ENCODE results near the gene LRRC58.

- TF ChIP-seq POLR2A (IDR thresholded peaks at IDR 0.05; ENCODE audit: control extremely low read depth in 1 of 2, low read depth in 2 of 2, low read length in 2 of 2) (no peak), EZH2 (IDR thresholded peaks at IDR 0.05; ENCODE audit: low read depth, low read length, severe bottlenecking) (no peak), YY1 (IDR thresholded peaks at IDR 0.05; ENCODE audit: low read depth, low read length) (no peak), CTBP2 (IDR thresholded peaks at IDR 0.05; ENCODE audit: borderline replicate concordance, insufficient read depth, insufficient read length, low read length) (no peak), NRF1 (IDR thresholded peaks at IDR 0.05; ENCODE audit: low read depth, low read length) (no peak), SUZ12 (IDR thresholded peaks at IDR 0.05; ENCODE audit: low read length) (no peak), TAF1 (IDR thresholded peaks at IDR 0.05; ENCODE audit: low read depth, low read length) (no peak), CEBPB (IDR thresholded peaks at IDR 0.05; ENCODE audit: low read depth, low read length) (no peak), CREB1 (IDR thresholded peaks at IDR 0.05) (no peak), GABPA (IDR thresholded peaks at IDR 0.05; ENCODE audit: borderline replicate concordance, insufficient read depth, low read length) (no peak), TAF7 (optimal IDR thresholded peaks at IDR 0.05; ENCODE audit: borderline replicate concordance, low read depth, low read length) (no peak), TBP (IDR thresholded peaks at IDR 0.05; ENCODE audit: low read depth, low read length) (no peak), RAD21 (IDR thresholded peaks at IDR 0.05 in 1 of 2, conservative IDR thresholded peaks at IDR 0.05 in 1 of 2; ENCODE audit: low read depth in 2 of 2, low read length in 2 of 2) (no peak)
- TF ChIP-seq, protein P1, sequence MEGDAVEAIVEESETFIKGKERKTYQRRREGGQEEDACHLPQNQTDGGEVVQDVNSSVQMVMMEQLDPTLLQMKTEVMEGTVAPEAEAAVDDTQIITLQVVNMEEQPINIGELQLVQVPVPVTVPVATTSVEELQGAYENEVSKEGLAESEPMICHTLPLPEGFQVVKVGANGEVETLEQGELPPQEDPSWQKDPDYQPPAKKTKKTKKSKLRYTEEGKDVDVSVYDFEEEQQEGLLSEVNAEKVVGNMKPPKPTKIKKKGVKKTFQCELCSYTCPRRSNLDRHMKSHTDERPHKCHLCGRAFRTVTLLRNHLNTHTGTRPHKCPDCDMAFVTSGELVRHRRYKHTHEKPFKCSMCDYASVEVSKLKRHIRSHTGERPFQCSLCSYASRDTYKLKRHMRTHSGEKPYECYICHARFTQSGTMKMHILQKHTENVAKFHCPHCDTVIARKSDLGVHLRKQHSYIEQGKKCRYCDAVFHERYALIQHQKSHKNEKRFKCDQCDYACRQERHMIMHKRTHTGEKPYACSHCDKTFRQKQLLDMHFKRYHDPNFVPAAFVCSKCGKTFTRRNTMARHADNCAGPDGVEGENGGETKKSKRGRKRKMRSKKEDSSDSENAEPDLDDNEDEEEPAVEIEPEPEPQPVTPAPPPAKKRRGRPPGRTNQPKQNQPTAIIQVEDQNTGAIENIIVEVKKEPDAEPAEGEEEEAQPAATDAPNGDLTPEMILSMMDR (IDR thresholded peaks at IDR 0.05; ENCODE audit: control extremely low read depth in 1 of 3, insufficient read depth in 1 of 3, low read depth in 1 of 3, low read length in 3 of 3), result no peak
These were observed 37.0 kb downstream of the LRRC58 start for GRCh38 chr3:120311863-120312794.

All from H1 (cell line).